Brain microvascular endothelial cell (primary cell): Measurements from ENCODE around the gene MRRF.

Experiments used
- DNase-seq: peaks from one replicate; pipeline ENCODE4 v3.0.0-alpha.2; 2020
- H3K27ac ChIP-seq: fragments of 250-450 bp; sonication (Bioruptor Pico); 2 replicates; pipeline ENCODE4 v1.5.1; 2020; ENCODE audit warnings: mild to moderate bottlenecking, moderate library complexity
- H3K27me3 ChIP-seq: fragments of 250-450 bp; sonication (Bioruptor Pico); replicated peaks from 2 replicates; pipeline ENCODE4 v1.5.1; 2020; ENCODE audit warnings: mild to moderate bottlenecking
- H3K36me3 ChIP-seq: fragments of 250-450 bp; sonication (Bioruptor Pico); replicated peaks from 2 replicates; pipeline ENCODE4 v1.5.1; 2020; ENCODE audit warnings: mild to moderate bottlenecking
- H3K4me3 ChIP-seq: 2 replicates; pipeline ENCODE4 v1.5.1; 2011; ENCODE audit warnings: low read depth, mild to moderate bottlenecking, control low read depth, low read length, moderate library complexity
- in situ Hi-C: cut with HindIII; loops from 2 replicates; pipeline ENCODE4 v1.10.0; 2017; ENCODE audit warnings: low sequenced_read_pairs, low pct_ligation_motif_present
- TF ChIP-seq, protein P1 (sequence below): IDR thresholded peaks from 2 replicates; pipeline ENCODE4 v1.5.1; 2011; ENCODE audit warnings: low read depth, mild to moderate bottlenecking, moderate library complexity, low read length, control low read depth, inconsistent platforms; ENCODE audit errors: missing control alignments

Gene MRRF

DNA sequence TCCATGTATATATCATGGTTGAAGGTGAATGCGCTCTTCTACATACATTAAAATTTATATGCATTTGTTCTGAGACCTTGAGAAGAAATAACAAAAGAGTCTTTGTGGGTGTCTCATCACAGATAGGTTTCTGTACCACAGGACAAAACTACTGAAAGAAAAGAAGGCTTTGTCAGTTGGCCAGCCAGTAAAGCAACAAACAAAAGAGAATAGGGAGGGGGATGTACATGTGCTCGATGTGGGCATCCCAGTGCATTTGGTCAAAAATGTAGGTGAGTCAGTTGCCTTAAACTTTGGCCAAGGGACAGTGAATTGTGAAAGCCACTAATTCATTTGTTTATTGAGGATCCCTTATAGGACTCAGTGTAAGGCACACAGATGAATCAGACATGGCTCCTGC, 13.3 kb upstream of the MRRF start:
- DNase-seq = no peak
- in situ Hi-C loops = no loop called here
- Histone ChIP-seq H3K27ac (no peak overlapping the region), H3K27me3 (no peaks in the 10 kb centered on the region), H3K36me3 (peaks cover 40% of the 10 kb centered on the region), H3K4me3 (no peak overlapping the region)
- TF ChIP-seq, protein P1, sequence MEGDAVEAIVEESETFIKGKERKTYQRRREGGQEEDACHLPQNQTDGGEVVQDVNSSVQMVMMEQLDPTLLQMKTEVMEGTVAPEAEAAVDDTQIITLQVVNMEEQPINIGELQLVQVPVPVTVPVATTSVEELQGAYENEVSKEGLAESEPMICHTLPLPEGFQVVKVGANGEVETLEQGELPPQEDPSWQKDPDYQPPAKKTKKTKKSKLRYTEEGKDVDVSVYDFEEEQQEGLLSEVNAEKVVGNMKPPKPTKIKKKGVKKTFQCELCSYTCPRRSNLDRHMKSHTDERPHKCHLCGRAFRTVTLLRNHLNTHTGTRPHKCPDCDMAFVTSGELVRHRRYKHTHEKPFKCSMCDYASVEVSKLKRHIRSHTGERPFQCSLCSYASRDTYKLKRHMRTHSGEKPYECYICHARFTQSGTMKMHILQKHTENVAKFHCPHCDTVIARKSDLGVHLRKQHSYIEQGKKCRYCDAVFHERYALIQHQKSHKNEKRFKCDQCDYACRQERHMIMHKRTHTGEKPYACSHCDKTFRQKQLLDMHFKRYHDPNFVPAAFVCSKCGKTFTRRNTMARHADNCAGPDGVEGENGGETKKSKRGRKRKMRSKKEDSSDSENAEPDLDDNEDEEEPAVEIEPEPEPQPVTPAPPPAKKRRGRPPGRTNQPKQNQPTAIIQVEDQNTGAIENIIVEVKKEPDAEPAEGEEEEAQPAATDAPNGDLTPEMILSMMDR = no peak

DNA sequence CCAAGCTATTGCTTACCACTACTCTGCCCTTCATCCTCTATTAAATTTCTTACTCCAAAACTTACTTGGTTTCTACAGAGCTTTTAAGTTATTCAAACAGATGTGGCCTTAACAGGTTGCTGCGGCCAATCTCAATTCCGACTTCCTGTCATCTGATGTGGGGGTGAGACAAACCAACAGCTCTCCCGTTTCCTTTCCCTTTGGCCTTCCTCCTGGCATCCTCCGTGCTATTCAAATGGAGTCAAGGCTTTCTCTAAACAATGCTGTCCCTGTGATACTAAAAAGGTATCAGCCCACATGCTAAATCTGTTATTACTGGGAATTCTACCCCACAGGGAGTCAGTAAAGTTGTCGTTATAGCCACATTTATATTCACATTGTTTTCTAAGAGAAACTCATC, 11.9 kb upstream of the MRRF start:
- TF ChIP-seq, protein P1 = no peak
- Histone ChIP-seq H3K36me3 (peaks cover 32% of the 10 kb centered on the region), H3K27me3 (no peaks in the 10 kb centered on the region), H3K4me3 (no peak overlapping the region), H3K27ac (no peak overlapping the region)
- in situ Hi-C loops = no loop called here
- no peak for DNase-seq

DNA sequence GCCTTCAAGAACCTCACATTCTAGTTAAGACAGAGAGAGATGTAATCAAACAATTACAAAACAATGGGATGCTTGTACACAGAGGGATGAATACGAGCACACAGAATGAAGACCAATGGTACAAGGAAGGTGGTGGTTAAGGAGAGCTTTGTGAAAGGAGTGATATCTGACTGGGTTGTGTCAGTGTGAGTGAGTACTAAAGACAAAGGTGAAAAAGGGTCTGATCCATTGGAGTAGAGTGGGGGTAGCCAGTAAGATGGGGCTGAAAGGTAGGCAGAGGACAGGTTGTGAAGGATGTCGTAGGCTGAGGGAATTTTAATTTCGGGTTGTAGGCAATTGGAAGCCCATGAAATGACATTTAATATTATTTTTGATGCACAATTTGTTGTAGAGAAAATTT, 9.9 kb upstream of the MRRF start:
- TF ChIP-seq, protein P1 = no peak
- Histone ChIP-seq H3K4me3 (no peak overlapping the region), H3K36me3 (peaks cover 36% of the 10 kb centered on the region), H3K27me3 (no peaks in the 10 kb centered on the region), H3K27ac (no peak overlapping the region)
- no peak for DNase-seq
- in situ Hi-C loops = no loop called here

DNA sequence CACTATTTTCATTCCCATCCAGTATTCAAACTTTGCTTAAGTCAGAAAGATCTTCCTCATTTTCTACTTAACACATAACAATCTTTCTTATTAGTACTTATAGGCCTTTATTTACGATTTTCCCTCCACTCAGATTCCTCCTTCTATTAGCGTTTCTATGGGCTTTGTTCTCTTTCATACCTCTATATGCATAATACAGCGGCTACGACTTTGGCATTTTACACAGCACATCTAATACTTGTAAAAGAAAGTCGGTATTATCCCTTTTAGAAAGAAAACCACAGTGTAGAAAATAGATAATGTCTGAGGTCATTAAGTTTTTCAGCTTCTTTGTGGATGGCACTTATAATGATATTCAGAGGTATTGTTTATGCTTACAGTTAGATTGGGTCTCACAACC, 8.5 kb upstream of the MRRF start:
- Histone ChIP-seq H3K36me3 (peaks cover 38% of the 10 kb centered on the region), H3K27ac (no peak overlapping the region), H3K4me3 (no peak overlapping the region), H3K27me3 (no peaks in the 10 kb centered on the region)
- in situ Hi-C loops = no loop called here
- TF ChIP-seq, protein P1 = no peak
- no peak for DNase-seq

DNA sequence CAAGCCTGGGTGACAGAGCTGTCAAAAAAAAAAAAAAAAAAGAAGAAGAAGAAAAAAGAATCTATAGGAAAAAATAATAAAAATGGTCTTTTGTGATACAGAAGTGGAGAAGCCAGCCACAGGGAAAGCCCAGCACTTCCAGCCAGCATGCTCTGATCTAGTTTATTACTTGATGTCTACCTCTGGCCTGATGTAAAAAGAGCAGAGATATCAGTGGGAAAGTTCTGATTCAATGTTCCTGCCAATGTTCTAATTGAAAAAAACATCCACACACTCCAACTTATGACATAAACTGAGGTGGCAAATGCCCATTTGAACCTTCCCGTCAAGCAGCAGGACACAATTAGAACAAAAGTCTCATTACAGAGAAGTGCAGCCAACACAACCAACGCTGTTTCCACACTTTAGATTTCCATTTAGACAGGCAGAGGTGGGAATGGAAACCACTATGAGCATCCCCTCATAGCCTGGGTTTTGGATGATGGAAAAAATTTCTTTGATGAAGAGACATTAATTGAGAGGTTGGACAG, 5.7 kb upstream of the MRRF start:
- DNase-seq = no peak
- Histone ChIP-seq H3K27me3 (no peaks in the 10 kb centered on the region), H3K4me3 (no peak overlapping the region), H3K27ac (no peak overlapping the region), H3K36me3 (peaks cover 26% of the 10 kb centered on the region)
- in situ Hi-C loops = no loop called here
- TF ChIP-seq, protein P1 = no peak

DNA sequence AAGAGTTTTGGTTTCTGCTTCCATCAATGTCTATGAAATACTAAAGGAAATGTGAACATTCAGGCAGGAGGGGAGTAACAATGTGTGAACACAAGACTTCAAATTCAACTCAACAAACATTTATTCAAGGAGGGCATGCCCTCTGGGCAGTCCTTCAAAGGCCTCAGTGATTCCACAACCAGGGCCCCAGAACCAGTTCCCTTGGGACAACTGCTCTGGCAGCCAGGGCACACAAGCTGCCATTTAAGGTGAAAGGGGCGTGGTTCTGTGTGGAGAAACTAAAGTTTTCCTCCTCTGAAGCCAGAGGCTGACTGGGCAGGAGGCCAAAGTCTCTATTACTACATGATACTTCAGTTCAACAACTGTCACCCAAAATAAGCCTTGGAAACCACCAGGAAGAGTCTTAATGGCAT, 3.2 kb upstream of the MRRF start:
- Histone ChIP-seq H3K4me3 (no peak overlapping the region), H3K36me3 (peaks cover 26% of the 10 kb centered on the region), H3K27me3 (no peaks in the 10 kb centered on the region), H3K27ac (no peak overlapping the region)
- in situ Hi-C loops = no loop called here
- peak; percentile 64 for DNase-seq
- TF ChIP-seq, protein P1 = no peak
